IPS-18a (cell line): ENCODE results near the gene WDR43.

Experiments used
- H3K27ac ChIP-seq: one replicate; pipeline ENCODE4 v1.5.1; 2013; ENCODE audit warnings: low read length
- H3K27me3 ChIP-seq: one replicate; pipeline ENCODE4 v1.6.1; 2013; ENCODE audit warnings: mild to moderate bottlenecking, low read length; ENCODE audit not compliant: control insufficient read depth, insufficient read depth
- H3K36me3 ChIP-seq: one replicate; pipeline ENCODE4 v1.6.1; 2013; ENCODE audit warnings: low read depth, low read length; ENCODE audit not compliant: control insufficient read depth
- H3K4me1 ChIP-seq: one replicate; pipeline ENCODE4 v1.6.1; 2013; ENCODE audit warnings: low read depth, low read length; ENCODE audit not compliant: control insufficient read depth
- H3K4me3 ChIP-seq: one replicate; pipeline ENCODE4 v1.5.1; 2013; ENCODE audit warnings: low read length
- H3K9ac ChIP-seq: one replicate; pipeline ENCODE4 v1.6.1; 2013; ENCODE audit warnings: mild to moderate bottlenecking, low read length, moderate library complexity
- H3K9me3 ChIP-seq: one replicate; pipeline ENCODE4 v1.6.1; 2013; ENCODE audit warnings: low read depth, low read length; ENCODE audit not compliant: control insufficient read depth

Gene WDR43

GRCh38 chr2:28915939-28916338, 21.5 kb downstream of the WDR43 start:
- Histone ChIP-seq H3K4me1 (no peaks in the 10 kb centered on the region), H3K9ac (no peak overlapping the region), H3K27me3 (no peaks in the 10 kb centered on the region), H3K36me3 (peaks cover 72% of the 10 kb centered on the region), H3K4me3 (no peak overlapping the region), H3K27ac (no peak overlapping the region), H3K9me3 (no peaks in the 10 kb centered on the region)

- Histone ChIP-seq H3K27me3 (no peaks in the 10 kb centered on the region), H3K4me3 (no peak overlapping the region), H3K9me3 (no peaks in the 10 kb centered on the region), H3K4me1 (no peaks in the 10 kb centered on the region), H3K36me3 (peaks cover 100% of the 10 kb centered on the region), H3K9ac (no peak overlapping the region), H3K27ac (no peak overlapping the region)
Observed at GRCh38 chr2:28926847-28927246, 32.4 kb downstream of the WDR43 start.

- no peak overlapping the region for H3K27ac ChIP-seq
- no peak overlapping the region for H3K9ac ChIP-seq
- H3K9me3 ChIP-seq, result no peaks in the 10 kb centered on the region
- no peak overlapping the region for H3K4me3 ChIP-seq
- H3K4me1 ChIP-seq, result no peaks in the 10 kb centered on the region
- H3K27me3 ChIP-seq, result no peaks in the 10 kb centered on the region
- H3K36me3 ChIP-seq, result peaks cover 100% of the 10 kb centered on the region
Observed at GRCh38 chr2:28927469-28927868, 33.0 kb downstream of the WDR43 start.

GRCh38 chr2:28927878-28928277, 33.4 kb downstream of the WDR43 start:
- Histone ChIP-seq H3K4me3 (no peak overlapping the region), H3K9me3 (no peaks in the 10 kb centered on the region), H3K9ac (no peak overlapping the region), H3K27ac (no peak overlapping the region), H3K4me1 (no peaks in the 10 kb centered on the region), H3K27me3 (no peaks in the 10 kb centered on the region), H3K36me3 (peaks cover 99% of the 10 kb centered on the region)

GRCh38 chr2:28929581-28929980, 35.1 kb downstream of the WDR43 start:
- peaks cover 99% of the 10 kb centered on the region for H3K36me3 ChIP-seq

GRCh38 chr2:28930205-28930604, 35.7 kb downstream of the WDR43 start:
- H3K27me3 ChIP-seq, result no peaks in the 10 kb centered on the region
- H3K9ac ChIP-seq, result no peak overlapping the region
- H3K9me3 ChIP-seq, result no peaks in the 10 kb centered on the region
- H3K27ac ChIP-seq, result no peak overlapping the region
- H3K36me3 ChIP-seq, result peaks cover 99% of the 10 kb centered on the region
- H3K4me3 ChIP-seq, result no peak overlapping the region
- H3K4me1 ChIP-seq, result no peaks in the 10 kb centered on the region

More at GRCh38 chr2:28929581-28929980, 35.1 kb downstream of the WDR43 start:
- Histone ChIP-seq H3K9me3 (no peaks in the 10 kb centered on the region), H3K9ac (no peak overlapping the region), H3K4me3 (no peak overlapping the region), H3K27ac (no peak overlapping the region), H3K27me3 (no peaks in the 10 kb centered on the region), H3K4me1 (no peaks in the 10 kb centered on the region)

GRCh38 chr2:28934769-28935168, 40.3 kb downstream of the WDR43 start:
- H3K9ac ChIP-seq, result no peak overlapping the region
- no peak overlapping the region for H3K4me3 ChIP-seq
- H3K27ac ChIP-seq, result no peak overlapping the region
- no peaks in the 10 kb centered on the region for H3K4me1 ChIP-seq
- H3K36me3 ChIP-seq, result peaks cover 95% of the 10 kb centered on the region
- no peaks in the 10 kb centered on the region for H3K27me3 ChIP-seq
- H3K9me3 ChIP-seq, result no peaks in the 10 kb centered on the region

- H3K4me1 ChIP-seq, result no peaks in the 10 kb centered on the region
- H3K9me3 ChIP-seq, result no peaks in the 10 kb centered on the region
- no peak overlapping the region for H3K4me3 ChIP-seq
- no peak overlapping the region for H3K9ac ChIP-seq
- H3K27me3 ChIP-seq, result no peaks in the 10 kb centered on the region
- peaks cover 89% of the 10 kb centered on the region for H3K36me3 ChIP-seq
- H3K27ac ChIP-seq, result no peak overlapping the region
Observed at GRCh38 chr2:28941008-28941407, 46.5 kb downstream of the WDR43 start.

GRCh38 chr2:28944535-28945248, 50.2 kb downstream of the WDR43 start:
- Histone ChIP-seq H3K4me1 (no peaks in the 10 kb centered on the region), H3K36me3 (peaks cover 85% of the 10 kb centered on the region), H3K4me3 (no peak overlapping the region), H3K27ac (no peak overlapping the region), H3K9me3 (peaks cover 7% of the 10 kb centered on the region), H3K9ac (no peak overlapping the region), H3K27me3 (no peaks in the 10 kb centered on the region)

GRCh38 chr2:28948160-28948559, 53.7 kb downstream of the WDR43 start:
- H3K36me3 ChIP-seq, result peaks cover 58% of the 10 kb centered on the region
- H3K27ac ChIP-seq, result no peak overlapping the region
- no peak overlapping the region for H3K9ac ChIP-seq
- H3K9me3 ChIP-seq, result peaks cover 7% of the 10 kb centered on the region
- peaks cover 5% of the 10 kb centered on the region for H3K4me1 ChIP-seq
- no peaks in the 10 kb centered on the region for H3K27me3 ChIP-seq
- no peak overlapping the region for H3K4me3 ChIP-seq

GRCh38 chr2:28949190-28949589, 54.7 kb downstream of the WDR43 start:
- H3K36me3 ChIP-seq, result peaks cover 48% of the 10 kb centered on the region

GRCh38 chr2:28949617-28950305, 55.3 kb downstream of the WDR43 start:
- H3K36me3 ChIP-seq, result peaks cover 42% of the 10 kb centered on the region
- no peak overlapping the region for H3K9ac ChIP-seq
- peaks cover 5% of the 10 kb centered on the region for H3K4me1 ChIP-seq
- H3K27ac ChIP-seq, result no peak overlapping the region
- no peaks in the 10 kb centered on the region for H3K27me3 ChIP-seq
- peaks cover 7% of the 10 kb centered on the region for H3K9me3 ChIP-seq
- no peak overlapping the region for H3K4me3 ChIP-seq

More at GRCh38 chr2:28949190-28949589, 54.7 kb downstream of the WDR43 start:
- Histone ChIP-seq H3K4me3 (no peak overlapping the region), H3K27me3 (no peaks in the 10 kb centered on the region), H3K27ac (no peak overlapping the region), H3K4me1 (peaks cover 5% of the 10 kb centered on the region), H3K9me3 (peaks cover 7% of the 10 kb centered on the region), H3K9ac (no peak overlapping the region)
